Keratinocyte (primary cell): Measurements from ENCODE around the gene SETD2. TPM values are rescaled to one million over a fixed set of nuclear protein-coding genes. Genes with fewer than 3 reads are reported as not detected.

Experiments
- DNase-seq: peaks from one replicate; pipeline ENCODE4 v3.0.0-alpha.2; 2011; ENCODE audit warnings: low read depth, missing footprints, low spot score
- FAIRE-seq: peaks from 2 replicates; lab custom pipeline; 2011; peaks lifted over from hg19 to GRCh38; lab: Jason Lieb, UNC
- H2AFZ ChIP-seq: 2 replicates; pipeline ENCODE4 v1.6.0; 2012; ENCODE audit warnings: low read length, control low read depth, inconsistent platforms; ENCODE audit not compliant: control insufficient read depth
- H3K27ac ChIP-seq: 2 replicates; pipeline ENCODE4 v1.5.1; 2011; ENCODE audit warnings: low read length; ENCODE audit not compliant: control insufficient read depth, insufficient read depth
- H3K27me3 ChIP-seq: 3 replicates; pipeline ENCODE4 v1.6.0; 2011; ENCODE audit warnings: low read length; ENCODE audit not compliant: control insufficient read depth, insufficient read depth; ENCODE audit errors: extremely low read depth
- H3K36me3 ChIP-seq, 2 experiments: 2 replicates in 1 of 2; 3 replicates in 1 of 2; pipeline ENCODE4 v1.5.1; 2011; ENCODE audit warnings: low read length in 2 of 2, mild to moderate bottlenecking in 1 of 2; ENCODE audit not compliant: control insufficient read depth in 2 of 2, insufficient read depth in 2 of 2; ENCODE audit errors: extremely low read depth in 1 of 2
- H3K4me1 ChIP-seq: 3 replicates; pipeline ENCODE4 v1.5.1; 2011; ENCODE audit warnings: low read length; ENCODE audit not compliant: control insufficient read depth, insufficient read depth; ENCODE audit errors: extremely low read depth
- H3K4me2 ChIP-seq: 3 replicates; pipeline ENCODE4 v1.6.0; 2011; ENCODE audit warnings: low read depth, low read length; ENCODE audit not compliant: control insufficient read depth, insufficient read depth; ENCODE audit errors: extremely low read depth
- H3K4me3 ChIP-seq, 3 experiments: fragments of 200-600 bp in 1 of 3; sonication (generic) in 1 of 3; 2 replicates in 2 of 3; 3 replicates in 1 of 3; pipeline ENCODE4 v1.5.1; 2011 to 2016; ENCODE audit warnings: low read length in 3 of 3, mild to moderate bottlenecking in 3 of 3, control low read depth in 2 of 3, inconsistent platforms in 1 of 3, low read depth in 1 of 3, mixed read lengths in 1 of 3, mixed run types in 1 of 3, moderate library complexity in 1 of 3; ENCODE audit not compliant: control insufficient read depth in 2 of 3, insufficient read depth in 2 of 3; ENCODE audit errors: extremely low read depth in 1 of 3
- H3K79me2 ChIP-seq: 2 replicates; pipeline ENCODE4 v1.6.0; 2012; ENCODE audit warnings: low read length; ENCODE audit not compliant: control insufficient read depth, insufficient read depth
- H3K9ac ChIP-seq: 3 replicates; pipeline ENCODE4 v1.6.0; 2011; ENCODE audit warnings: low read length; ENCODE audit not compliant: control insufficient read depth, insufficient read depth; ENCODE audit errors: extremely low read depth
- H3K9me1 ChIP-seq: 3 replicates; pipeline ENCODE4 v1.6.0; 2011; ENCODE audit warnings: low read length; ENCODE audit not compliant: control insufficient read depth, insufficient read depth; ENCODE audit errors: extremely low read depth
- H3K9me3 ChIP-seq: 2 replicates; pipeline ENCODE4 v1.5.1; 2012; ENCODE audit warnings: low read depth, low read length; ENCODE audit not compliant: control insufficient read depth
- H4K20me1 ChIP-seq: 3 replicates; pipeline ENCODE4 v1.6.0; 2011; ENCODE audit warnings: low read length; ENCODE audit not compliant: control insufficient read depth, insufficient read depth; ENCODE audit errors: extremely low read depth
- EZH2 ChIP-seq: IDR thresholded peaks from one replicate; pipeline ENCODE4 v1.6.1; 2012; ENCODE audit warnings: inconsistent platforms, mild to moderate bottlenecking, low read length, moderate library complexity
- dilution Hi-C: fragments of 300-500 bp; cut with MboI; formaldehyde crosslinking; loops from one replicate; pipeline ENCODE4 v1.7.0; 2020; ENCODE audit warnings: low sequenced_read_pairs; ENCODE audit not compliant: extremely low pct_ligation_motif_present
- polyA plus RNA-seq, 5 experiments: library from polyadenylated mRNA; depleted of rRNA in 3 of 5; stranded (reverse) in 3 of 5; stranded (forward) in 1 of 5; unstranded in 1 of 5; fragments of >200 nt; gene quantifications; 1 replicate in 1 of 5; 2 replicates in 3 of 5; 3 replicates in 1 of 5; pipeline versions ENCODE4 v1.2.1 to v1.2.3, GENCODE V29; 2011 to 2012; ENCODE audit warnings: missing spikeins in 2 of 5, low read depth in 1 of 5, low replicate concordance in 1 of 5
- TF ChIP-seq, protein P1 (sequence below), 3 experiments: IDR thresholded peaks in 1 of 3; conservative IDR thresholded peaks in 1 of 3; optimal IDR thresholded peaks in 1 of 3; 2 replicates in 2 of 3; 3 replicates in 1 of 3; pipeline versions ENCODE3 to v1.5.1; 2011; ENCODE audit warnings: low read length in 3 of 3, mild to moderate bottlenecking in 3 of 3, moderate library complexity in 2 of 3, control low read depth in 1 of 3, inconsistent platforms in 1 of 3; ENCODE audit not compliant: insufficient read depth in 2 of 3; ENCODE audit errors: extremely low read depth in 1 of 3

Gene SETD2
- polyA plus RNA-seq, 1 donor (not counting 4 experiments of a cell fraction or from before 2014, with no cell fraction given) = 23.3 TPM

DNA sequence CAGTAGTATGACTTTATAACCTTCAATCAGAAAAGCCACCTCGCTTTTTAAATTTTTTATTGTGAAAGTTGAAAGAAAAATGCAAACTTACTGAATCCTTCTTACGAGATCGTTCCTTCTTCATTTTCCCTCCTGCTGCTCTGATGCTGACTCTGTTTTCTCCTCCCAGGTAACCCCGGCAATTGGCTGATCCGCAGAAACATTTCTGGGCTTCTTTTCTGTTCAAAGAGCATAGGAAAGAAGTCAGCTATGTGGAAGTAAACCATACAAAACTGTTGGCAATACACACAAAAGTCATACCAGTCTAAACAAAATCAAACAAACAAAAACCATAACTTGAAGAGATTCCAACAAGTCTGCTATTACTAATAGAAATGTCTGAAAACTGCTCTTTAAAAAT, 66.0 kb downstream of the SETD2 start:
- no peak for FAIRE-seq
- TF ChIP-seq EZH2 = no peak
- no peak overlapping the region for H3K4me2 ChIP-seq
- H3K9me3 ChIP-seq = no peaks in the 10 kb centered on the region
- H3K27me3 ChIP-seq = no peaks in the 10 kb centered on the region
- H3K9ac ChIP-seq = no peak overlapping the region
- H3K9me1 ChIP-seq = no peaks in the 10 kb centered on the region
- H2AFZ ChIP-seq = no peak overlapping the region
- H3K4me1 ChIP-seq = peaks cover 10% of the 10 kb centered on the region
- no peak for DNase-seq
- dilution Hi-C loops = no loop called here
- H3K4me3 ChIP-seq = no peak overlapping the region
- H3K27ac ChIP-seq = no peak overlapping the region
- H3K36me3 ChIP-seq = peaks cover 3 to 9% of the 10 kb centered on the region in 2 experiments
- H3K79me2 ChIP-seq = peaks cover 4% of the 10 kb centered on the region
- H4K20me1 ChIP-seq = no peaks in the 10 kb centered on the region

DNA sequence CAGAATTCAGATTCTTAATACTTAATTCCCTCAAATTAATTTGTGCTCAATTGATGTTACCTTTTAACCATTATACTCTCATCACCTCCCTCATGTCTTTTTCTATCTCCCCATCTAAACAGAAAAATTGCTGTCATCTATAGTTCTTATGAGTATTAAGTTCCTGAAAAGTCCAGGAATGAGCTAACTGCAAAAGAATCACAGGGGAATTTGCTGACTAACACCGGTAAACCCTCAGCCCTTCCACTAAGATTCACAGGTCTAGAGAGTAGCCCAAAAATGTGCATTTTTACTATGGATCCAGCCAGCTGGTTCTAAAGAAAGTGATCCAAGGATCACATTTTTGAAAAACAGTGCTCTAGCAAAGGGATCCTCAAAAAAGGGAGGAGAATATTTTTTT, 67.0 kb downstream of the SETD2 start:
- dilution Hi-C loops = no loop called here

More for the DNA sequence above, 67.0 kb downstream of the SETD2 start:
- H3K4me1 ChIP-seq = peaks cover 10% of the 10 kb centered on the region
- peak; percentile 23 for FAIRE-seq
- H3K27me3 ChIP-seq = no peaks in the 10 kb centered on the region
- H3K4me2 ChIP-seq = no peak overlapping the region
- H3K79me2 ChIP-seq = peaks cover 4% of the 10 kb centered on the region
- H2AFZ ChIP-seq = no peak overlapping the region
- DNase-seq = no peak
- peak overlapping the region; percentile 17 for H3K27ac ChIP-seq
- no peak overlapping the region for H3K4me3 ChIP-seq
- TF ChIP-seq, protein P1, sequence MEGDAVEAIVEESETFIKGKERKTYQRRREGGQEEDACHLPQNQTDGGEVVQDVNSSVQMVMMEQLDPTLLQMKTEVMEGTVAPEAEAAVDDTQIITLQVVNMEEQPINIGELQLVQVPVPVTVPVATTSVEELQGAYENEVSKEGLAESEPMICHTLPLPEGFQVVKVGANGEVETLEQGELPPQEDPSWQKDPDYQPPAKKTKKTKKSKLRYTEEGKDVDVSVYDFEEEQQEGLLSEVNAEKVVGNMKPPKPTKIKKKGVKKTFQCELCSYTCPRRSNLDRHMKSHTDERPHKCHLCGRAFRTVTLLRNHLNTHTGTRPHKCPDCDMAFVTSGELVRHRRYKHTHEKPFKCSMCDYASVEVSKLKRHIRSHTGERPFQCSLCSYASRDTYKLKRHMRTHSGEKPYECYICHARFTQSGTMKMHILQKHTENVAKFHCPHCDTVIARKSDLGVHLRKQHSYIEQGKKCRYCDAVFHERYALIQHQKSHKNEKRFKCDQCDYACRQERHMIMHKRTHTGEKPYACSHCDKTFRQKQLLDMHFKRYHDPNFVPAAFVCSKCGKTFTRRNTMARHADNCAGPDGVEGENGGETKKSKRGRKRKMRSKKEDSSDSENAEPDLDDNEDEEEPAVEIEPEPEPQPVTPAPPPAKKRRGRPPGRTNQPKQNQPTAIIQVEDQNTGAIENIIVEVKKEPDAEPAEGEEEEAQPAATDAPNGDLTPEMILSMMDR (optimal IDR thresholded peaks at IDR 0.05 in 1 of 3, IDR thresholded peaks at IDR 0.05 in 1 of 3, conservative IDR thresholded peaks at IDR 0.05 in 1 of 3; ENCODE audit: extremely low read depth in 1 of 3, insufficient read depth in 2 of 3, low read length in 3 of 3) = no peak
- TF ChIP-seq EZH2 = no peak
- H3K9ac ChIP-seq = no peak overlapping the region
- no peaks in the 10 kb centered on the region for H3K9me1 ChIP-seq
- H3K9me3 ChIP-seq = no peaks in the 10 kb centered on the region
- no peaks in the 10 kb centered on the region for H4K20me1 ChIP-seq
- peaks cover under 1 to 9% of the 10 kb centered on the region in 2 experiments for H3K36me3 ChIP-seq
